ENCODE results near the gene UBASH3B.

The UBASH3B gene

GRCh38 chr11:122863704-122864326 lies 208.3 kb downstream of the UBASH3B start:
- DNase-seq (ENCODE audit: low read depth, low spot score) = no peak
- Histone ChIP-seq H3K36me3 (ENCODE audit: control insufficient read depth, insufficient read depth, low read length) (no peaks in the 10 kb centered on the region), H3K9me3 (ENCODE audit: control insufficient read depth, insufficient read depth, low read length) (no peaks in the 10 kb centered on the region), H3K27me3 (ENCODE audit: control insufficient read depth, insufficient read depth, low read length) (no peaks in the 10 kb centered on the region), H3K4me1 (ENCODE audit: control insufficient read depth, insufficient read depth, low read length) (no peaks in the 10 kb centered on the region), H3K4me3 (ENCODE audit: low read length) (no peak overlapping the region), H3K27ac (ENCODE audit: low read length) (no peak overlapping the region)
- no CpG with 5 or more reads among the region's 7 CpGs for WGBS (ENCODE audit: insufficient coverage, insufficient read length)

Data from iPS DF 6.9 (cell line).